ENCODE results near the gene DENND1A. TPM values are rescaled to one million over a fixed set of nuclear protein-coding genes. Genes with fewer than 3 reads are reported as not detected.

DENND1A gene
- total RNA-seq, 6 experiments from 2014 or later: 13.9 to 22.6 (median 16.3) TPM

- intact Hi-C loops (cut with DNase I): no loop called here
- H3K27ac ChIP-seq: peak overlapping the region; percentile 48 to 91 (median 84)
- H3K4me3 ChIP-seq: no peak overlapping the region
- no peak for TF ChIP-seq POLR2A (IDR thresholded peaks at IDR 0.05)
- TF ChIP-seq CTCF (IDR thresholded peaks at IDR 0.05): no peak
- no peaks in the 10 kb centered on the region for H3K27me3 ChIP-seq
- peaks cover 0 to 45% (median 22%) of the 10 kb centered on the region in 4 donors for H3K4me1 ChIP-seq
- no peak for DNase-seq
- H3K36me3 ChIP-seq: no peaks in the 10 kb centered on the region
- no peaks in the 10 kb centered on the region for H3K9me3 ChIP-seq
- ATAC-seq: no peak
- 78% methylated on average over 8 of the region's 21 CpGs for WGBS (ENCODE audit: insufficient coverage, low coverage, low lambda C conversion rate, missing lambda C conversion rate)
Measured at GRCh38 chr9:123470991-123471770, 458.7 kb downstream of the DENND1A start.

GRCh38 chr9:123470121-123470782, 459.7 kb downstream of the DENND1A start:
- Histone ChIP-seq H3K4me1 (peaks cover 0 to 53% (median 26%) of the 10 kb centered on the region in 4 donors), H3K9me3 (no peaks in the 10 kb centered on the region), H3K4me3 (no peak overlapping the region), H3K27ac (peak overlapping the region; percentile 48 to 92 (median 84)), H3K36me3 (no peaks in the 10 kb centered on the region), H3K27me3 (no peaks in the 10 kb centered on the region)
- intact Hi-C loops (cut with DNase I): no loop called here
- DNase-seq: peak; percentile 47 to 83 (median 67)
- TF ChIP-seq POLR2A (IDR thresholded peaks at IDR 0.05) (peak; percentile 47), CTCF (IDR thresholded peaks at IDR 0.05) (no peak)
- peak; percentile 66 to 81 (median 70) for ATAC-seq
- 15% methylated on average over 9 of the region's 15 CpGs for WGBS (ENCODE audit: insufficient coverage, low coverage, low lambda C conversion rate, missing lambda C conversion rate)

- TF ChIP-seq CTCF (IDR thresholded peaks at IDR 0.05) (no peak), POLR2A (IDR thresholded peaks at IDR 0.05) (no peak)
- ATAC-seq: no peak
- DNase-seq: no peak
- 90% methylated on average over 7 of the region's 13 CpGs for WGBS (ENCODE audit: insufficient coverage, low coverage, low lambda C conversion rate, missing lambda C conversion rate)
- H3K4me3 ChIP-seq: no peak overlapping the region
- peak overlapping the region in 2 of 3 donors; percentile 84 to 92 for H3K27ac ChIP-seq
- H3K36me3 ChIP-seq: no peaks in the 10 kb centered on the region
- H3K9me3 ChIP-seq: no peaks in the 10 kb centered on the region
- intact Hi-C loops (cut with DNase I): no loop called here
- H3K4me1 ChIP-seq: peaks cover 0 to 56% (median 26%) of the 10 kb centered on the region in 4 donors
- H3K27me3 ChIP-seq: no peaks in the 10 kb centered on the region
Measured at GRCh38 chr9:123469282-123469681, 460.6 kb downstream of the DENND1A start.

- peak in 1 of 4 donors; percentile 10 for ATAC-seq
- TF ChIP-seq CTCF (IDR thresholded peaks at IDR 0.05) (no peak), POLR2A (IDR thresholded peaks at IDR 0.05) (no peak)
- DNase-seq: no peak
- intact Hi-C loops (cut with DNase I): no loop called here
- Histone ChIP-seq H3K4me1 (peaks cover 0 to 56% (median 26%) of the 10 kb centered on the region in 4 donors), H3K27ac (peak overlapping the region in 2 of 3 donors; percentile 84 to 92), H3K9me3 (no peaks in the 10 kb centered on the region), H3K27me3 (no peaks in the 10 kb centered on the region), H3K4me3 (no peak overlapping the region), H3K36me3 (no peaks in the 10 kb centered on the region)
- WGBS (ENCODE audit: insufficient coverage, low coverage, low lambda C conversion rate, missing lambda C conversion rate): 28% methylated on average over 3 of the region's 5 CpGs
Measured at GRCh38 chr9:123468541-123468940, 461.4 kb downstream of the DENND1A start.

Data from right lobe of liver (tissue), 6 donors.